22Rv1 (cell line): Measurements from ENCODE around the gene KLHDC1.

Experiments
- H3K27ac ChIP-seq: fragments of 450-650 bp; 2 replicates; pipeline ENCODE4 v1.5.1; 2017
- ZFX ChIP-seq: fragments of 450-650 bp; IDR thresholded peaks from 2 replicates; pipeline ENCODE4 v1.6.1; 2017; ENCODE audit warnings: antibody characterized with exemption, borderline replicate concordance
- TF ChIP-seq, protein P1 (sequence below): fragments of 450-650 bp; IDR thresholded peaks from 2 replicates; pipeline ENCODE4 v1.5.1; 2017; ENCODE audit warnings: mild to moderate bottlenecking

Gene KLHDC1

DNA sequence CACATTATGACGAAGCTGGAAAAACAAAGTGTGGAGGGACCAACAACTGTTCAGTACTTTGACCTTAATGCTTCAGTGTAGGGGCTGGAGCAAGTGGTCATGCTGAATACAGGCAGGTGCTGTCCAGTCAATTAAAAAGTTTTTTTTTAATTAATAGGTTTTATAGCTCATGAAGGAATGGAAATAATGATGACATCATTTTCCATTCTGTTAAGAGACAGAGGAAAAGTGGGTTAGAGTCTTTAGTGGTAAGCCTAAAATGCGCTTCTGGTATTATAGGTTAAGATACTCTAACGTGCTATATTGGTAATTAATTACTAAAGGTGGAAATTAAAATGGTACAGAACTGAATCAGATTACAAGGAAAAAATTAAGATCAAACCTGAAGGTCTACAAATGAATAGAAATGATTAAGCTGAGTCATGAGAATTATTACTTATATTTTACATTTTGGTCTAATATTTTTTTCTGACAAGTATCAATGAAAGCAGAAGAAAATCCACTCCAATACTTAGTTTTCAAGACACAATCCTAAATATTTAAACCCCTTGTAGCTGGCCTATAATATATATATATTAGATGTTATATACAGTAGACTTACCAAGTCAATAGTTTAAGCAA lies 90.6 kb downstream of the KLHDC1 start:
- H3K27ac ChIP-seq = no peak overlapping the region
- TF ChIP-seq ZFX = no peak
- TF ChIP-seq, protein P1, sequence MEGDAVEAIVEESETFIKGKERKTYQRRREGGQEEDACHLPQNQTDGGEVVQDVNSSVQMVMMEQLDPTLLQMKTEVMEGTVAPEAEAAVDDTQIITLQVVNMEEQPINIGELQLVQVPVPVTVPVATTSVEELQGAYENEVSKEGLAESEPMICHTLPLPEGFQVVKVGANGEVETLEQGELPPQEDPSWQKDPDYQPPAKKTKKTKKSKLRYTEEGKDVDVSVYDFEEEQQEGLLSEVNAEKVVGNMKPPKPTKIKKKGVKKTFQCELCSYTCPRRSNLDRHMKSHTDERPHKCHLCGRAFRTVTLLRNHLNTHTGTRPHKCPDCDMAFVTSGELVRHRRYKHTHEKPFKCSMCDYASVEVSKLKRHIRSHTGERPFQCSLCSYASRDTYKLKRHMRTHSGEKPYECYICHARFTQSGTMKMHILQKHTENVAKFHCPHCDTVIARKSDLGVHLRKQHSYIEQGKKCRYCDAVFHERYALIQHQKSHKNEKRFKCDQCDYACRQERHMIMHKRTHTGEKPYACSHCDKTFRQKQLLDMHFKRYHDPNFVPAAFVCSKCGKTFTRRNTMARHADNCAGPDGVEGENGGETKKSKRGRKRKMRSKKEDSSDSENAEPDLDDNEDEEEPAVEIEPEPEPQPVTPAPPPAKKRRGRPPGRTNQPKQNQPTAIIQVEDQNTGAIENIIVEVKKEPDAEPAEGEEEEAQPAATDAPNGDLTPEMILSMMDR = no peak

GRCh38 chr14:49786315-49786714 lies 93.4 kb downstream of the KLHDC1 start:
- H3K27ac ChIP-seq = no peak overlapping the region
- no peak for TF ChIP-seq ZFX
- TF ChIP-seq, protein P1 = no peak

DNA sequence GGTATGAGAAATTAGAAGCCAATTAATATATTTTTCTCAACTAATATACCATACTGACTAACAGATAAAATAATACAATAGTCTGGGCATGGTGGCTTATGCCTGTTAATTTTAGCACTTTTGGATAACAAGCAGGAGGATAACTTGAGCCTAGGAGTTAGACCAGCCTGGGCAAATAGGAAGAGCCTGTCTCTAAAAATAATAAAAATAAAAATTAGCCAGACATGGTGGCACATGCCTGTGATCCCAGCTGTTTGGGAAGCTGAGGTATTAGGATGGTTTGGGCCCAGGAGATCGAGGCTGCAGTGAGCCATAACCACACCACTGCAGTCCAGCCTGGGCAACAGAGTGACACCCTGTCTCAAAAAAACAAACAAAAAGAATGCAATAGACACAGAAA lies 99.7 kb downstream of the KLHDC1 start:
- H3K27ac ChIP-seq = no peak overlapping the region
- TF ChIP-seq, protein P1 = no peak
- no peak for TF ChIP-seq ZFX

- H3K27ac ChIP-seq = no peak overlapping the region
- TF ChIP-seq ZFX = no peak
- TF ChIP-seq, protein P1 = no peak
Measured at GRCh38 chr14:49796025-49796424, 103.1 kb downstream of the KLHDC1 start.
